ENCODE results near the gene PTPN18. TPM values are rescaled to one million over a fixed set of nuclear protein-coding genes. Genes with fewer than 3 reads are reported as not detected.

The PTPN18 gene
- total and polyA plus RNA-seq, 2 donors (not counting 1 experiment from before 2014, with no cell fraction given) = 9.6 to 18.1 TPM

DNA sequence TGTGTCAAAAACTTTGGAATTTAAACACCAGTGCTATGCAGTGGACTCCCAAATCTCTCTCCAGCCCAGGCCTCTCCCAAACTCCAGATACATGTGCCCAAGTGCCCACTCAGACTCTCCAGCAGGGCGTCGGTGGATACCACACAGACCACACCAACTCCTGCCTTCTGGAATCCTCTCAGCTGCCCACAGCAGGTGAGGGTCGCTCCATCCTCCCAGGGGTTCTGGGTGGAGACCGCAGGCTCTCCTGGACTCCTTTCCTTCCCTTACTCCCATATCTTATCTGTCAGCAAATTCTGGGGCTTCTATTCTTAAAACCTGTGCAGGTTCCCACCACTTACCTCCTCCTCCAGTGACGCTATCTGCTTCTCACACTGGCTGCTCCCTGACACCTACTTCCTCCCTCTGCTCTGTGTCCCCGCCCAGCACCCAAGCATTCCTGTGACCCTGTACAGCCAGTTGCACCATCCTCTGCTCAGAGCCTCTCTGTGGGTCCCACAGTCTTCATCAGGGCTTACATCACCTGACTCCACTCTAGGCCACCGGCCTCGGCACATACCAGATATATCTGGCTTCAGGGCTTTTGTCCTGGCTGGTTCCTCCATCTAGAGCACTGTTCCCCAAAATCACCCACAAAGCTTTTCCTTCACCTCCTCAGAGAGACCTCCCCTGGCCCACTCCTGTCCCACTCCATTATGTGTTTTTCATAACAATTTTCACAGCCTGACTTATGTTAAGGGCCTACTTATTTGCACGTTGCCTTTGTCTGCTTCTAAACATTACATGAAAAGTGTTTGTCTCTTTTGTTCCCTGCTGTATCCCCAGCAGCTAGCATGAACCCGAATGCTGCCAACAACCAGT, 15.7 kb upstream of the PTPN18 start:
- H3K36me3 ChIP-seq (ENCODE audit: control insufficient read depth, insufficient read depth, low read length) = peaks cover 7% of the 10 kb centered on the region
- TF ChIP-seq EZH2 (IDR thresholded peaks at IDR 0.05; ENCODE audit: low read length, missing control alignments) = no peak
- TF ChIP-seq, protein P1, sequence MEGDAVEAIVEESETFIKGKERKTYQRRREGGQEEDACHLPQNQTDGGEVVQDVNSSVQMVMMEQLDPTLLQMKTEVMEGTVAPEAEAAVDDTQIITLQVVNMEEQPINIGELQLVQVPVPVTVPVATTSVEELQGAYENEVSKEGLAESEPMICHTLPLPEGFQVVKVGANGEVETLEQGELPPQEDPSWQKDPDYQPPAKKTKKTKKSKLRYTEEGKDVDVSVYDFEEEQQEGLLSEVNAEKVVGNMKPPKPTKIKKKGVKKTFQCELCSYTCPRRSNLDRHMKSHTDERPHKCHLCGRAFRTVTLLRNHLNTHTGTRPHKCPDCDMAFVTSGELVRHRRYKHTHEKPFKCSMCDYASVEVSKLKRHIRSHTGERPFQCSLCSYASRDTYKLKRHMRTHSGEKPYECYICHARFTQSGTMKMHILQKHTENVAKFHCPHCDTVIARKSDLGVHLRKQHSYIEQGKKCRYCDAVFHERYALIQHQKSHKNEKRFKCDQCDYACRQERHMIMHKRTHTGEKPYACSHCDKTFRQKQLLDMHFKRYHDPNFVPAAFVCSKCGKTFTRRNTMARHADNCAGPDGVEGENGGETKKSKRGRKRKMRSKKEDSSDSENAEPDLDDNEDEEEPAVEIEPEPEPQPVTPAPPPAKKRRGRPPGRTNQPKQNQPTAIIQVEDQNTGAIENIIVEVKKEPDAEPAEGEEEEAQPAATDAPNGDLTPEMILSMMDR (conservative IDR thresholded peaks at IDR 0.05 in 1 of 2, IDR thresholded peaks at IDR 0.05 in 1 of 2; ENCODE audit: low read depth in 1 of 2, low read length in 2 of 2) = no peak
- no peak overlapping the region for H3K27ac ChIP-seq (ENCODE audit: insufficient read depth, low read length)
- H3K4me1 ChIP-seq (ENCODE audit: control insufficient read depth, extremely low read depth, insufficient read depth, low read length) = peaks cover 2% of the 10 kb centered on the region
- H3K9ac ChIP-seq (ENCODE audit: insufficient read depth, low read length) = no peak overlapping the region
- no peak overlapping the region for H3K4me2 ChIP-seq (ENCODE audit: extremely low read depth, insufficient read depth, low read length)
- no peak overlapping the region for H3K4me3 ChIP-seq (replicated peaks in 1 of 4; ENCODE audit: control extremely low read depth in 1 of 4, insufficient read depth in 1 of 4, low read depth in 3 of 4, low read length in 4 of 4)
- H3K27me3 ChIP-seq (ENCODE audit: control insufficient read depth, insufficient read depth, low read length) = no peaks in the 10 kb centered on the region
- H2AFZ ChIP-seq (ENCODE audit: low read length) = no peak overlapping the region
- H3K9me3 ChIP-seq (ENCODE audit: control insufficient read depth, insufficient read depth, low read depth, low read length) = no peaks in the 10 kb centered on the region
- peaks cover 15% of the 10 kb centered on the region for H3K79me2 ChIP-seq (ENCODE audit: control insufficient read depth, insufficient read depth, low read length)
- no peak for DNase-seq (ENCODE audit: low read depth in 2 of 2)
- no peaks in the 10 kb centered on the region for H4K20me1 ChIP-seq (ENCODE audit: control insufficient read depth, extremely low read depth, insufficient read depth, low read length)

DNA sequence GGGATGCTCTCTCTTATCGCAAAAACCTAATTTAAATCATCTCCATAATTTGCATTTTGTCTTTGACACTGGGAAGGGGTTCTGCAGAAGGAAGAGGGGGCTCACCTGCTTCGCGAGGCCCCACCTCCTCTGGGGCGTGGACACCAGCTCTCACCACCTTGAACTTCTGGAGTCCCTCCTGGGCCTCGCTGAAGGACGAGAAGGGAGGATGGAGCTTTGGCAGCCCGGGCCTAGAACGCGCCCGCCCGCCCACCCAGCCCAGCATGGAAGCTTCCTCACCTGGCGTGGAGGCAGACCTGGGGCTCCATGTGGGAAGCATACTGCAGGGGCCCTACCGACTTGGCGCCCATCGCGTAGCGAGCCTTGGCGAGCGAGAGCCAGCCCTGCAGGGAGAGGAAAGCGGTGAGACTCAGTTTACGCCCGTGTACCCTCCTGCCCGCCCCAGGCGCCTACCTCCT, 14.3 kb upstream of the PTPN18 start:
- Histone ChIP-seq H3K4me1 (ENCODE audit: control insufficient read depth, extremely low read depth, insufficient read depth, low read length) (peaks cover 2% of the 10 kb centered on the region), H2AFZ (ENCODE audit: low read length) (peak overlapping the region; percentile 96), H3K36me3 (ENCODE audit: control insufficient read depth, insufficient read depth, low read length) (peaks cover 22% of the 10 kb centered on the region), H4K20me1 (ENCODE audit: control insufficient read depth, extremely low read depth, insufficient read depth, low read length) (no peaks in the 10 kb centered on the region), H3K79me2 (ENCODE audit: control insufficient read depth, insufficient read depth, low read length) (peaks cover 15% of the 10 kb centered on the region), H3K27me3 (ENCODE audit: control insufficient read depth, insufficient read depth, low read length) (no peaks in the 10 kb centered on the region), H3K27ac (ENCODE audit: insufficient read depth, low read length) (peak overlapping the region; percentile 72), H3K4me2 (ENCODE audit: extremely low read depth, insufficient read depth, low read length) (peak overlapping the region; percentile 86), H3K9ac (ENCODE audit: insufficient read depth, low read length) (peak overlapping the region; percentile 54), H3K9me3 (ENCODE audit: control insufficient read depth, insufficient read depth, low read depth, low read length) (no peaks in the 10 kb centered on the region), H3K4me3 (replicated peaks in 1 of 4; ENCODE audit: control extremely low read depth in 1 of 4, insufficient read depth in 1 of 4, low read depth in 3 of 4, low read length in 4 of 4) (peak overlapping the region; percentile 74 to 93 (median 84))
- TF ChIP-seq, protein P1 (conservative IDR thresholded peaks at IDR 0.05 in 1 of 2, IDR thresholded peaks at IDR 0.05 in 1 of 2; ENCODE audit: low read depth in 1 of 2, low read length in 2 of 2) = no peak
- no peak for TF ChIP-seq EZH2 (IDR thresholded peaks at IDR 0.05; ENCODE audit: low read length, missing control alignments)
- DNase-seq (ENCODE audit: low read depth in 2 of 2) = no peak

GRCh38 chr2:130342020-130342532, 13.8 kb upstream of the PTPN18 start:
- Histone ChIP-seq H2AFZ (ENCODE audit: low read length) (peak overlapping the region; percentile 97), H3K79me2 (ENCODE audit: control insufficient read depth, insufficient read depth, low read length) (peaks cover 15% of the 10 kb centered on the region), H3K4me1 (ENCODE audit: control insufficient read depth, extremely low read depth, insufficient read depth, low read length) (peaks cover 2% of the 10 kb centered on the region), H3K36me3 (ENCODE audit: control insufficient read depth, insufficient read depth, low read length) (peaks cover 24% of the 10 kb centered on the region), H3K4me3 (replicated peaks in 1 of 4; ENCODE audit: control extremely low read depth in 1 of 4, insufficient read depth in 1 of 4, low read depth in 3 of 4, low read length in 4 of 4) (peak overlapping the region; percentile 74 to 93 (median 84)), H3K27ac (ENCODE audit: insufficient read depth, low read length) (peak overlapping the region; percentile 72), H4K20me1 (ENCODE audit: control insufficient read depth, extremely low read depth, insufficient read depth, low read length) (no peaks in the 10 kb centered on the region), H3K27me3 (ENCODE audit: control insufficient read depth, insufficient read depth, low read length) (no peaks in the 10 kb centered on the region), H3K4me2 (ENCODE audit: extremely low read depth, insufficient read depth, low read length) (peak overlapping the region; percentile 86), H3K9me3 (ENCODE audit: control insufficient read depth, insufficient read depth, low read depth, low read length) (no peaks in the 10 kb centered on the region), H3K9ac (ENCODE audit: insufficient read depth, low read length) (peak overlapping the region; percentile 66)
- TF ChIP-seq, protein P1 (conservative IDR thresholded peaks at IDR 0.05 in 1 of 2, IDR thresholded peaks at IDR 0.05 in 1 of 2; ENCODE audit: low read depth in 1 of 2, low read length in 2 of 2) = no peak
- no peak for TF ChIP-seq EZH2 (IDR thresholded peaks at IDR 0.05; ENCODE audit: low read length, missing control alignments)
- peak; percentile 94 for DNase-seq (ENCODE audit: low read depth in 2 of 2)
